Fibroblast of villous mesenchyme (primary cell): ENCODE data around the gene KIF27. TPM values are rescaled to one million over a fixed set of nuclear protein-coding genes. Genes with fewer than 3 reads are reported as not detected.

Experiments used
- DNase-seq: peaks from one replicate; pipeline ENCODE4 v3.0.0-alpha.2; 2010; ENCODE audit warnings: low read depth
- H3K4me3 ChIP-seq: 2 replicates; pipeline ENCODE4 v1.5.1; 2011; ENCODE audit warnings: low read depth, mild to moderate bottlenecking, low read length
- total RNA-seq: library from RNA; depleted of rRNA; stranded (reverse); fragments of >200 nt; gene quantifications from 2 replicates; pipeline ENCODE4 v1.2.3, GENCODE V29; 2012
- TF ChIP-seq, protein P1 (sequence below): IDR thresholded peaks from 2 replicates; pipeline ENCODE4 v1.5.1; 2012; ENCODE audit warnings: low read depth, mild to moderate bottlenecking, low read length; ENCODE audit not compliant: insufficient read depth

The KIF27 gene
- total RNA-seq, 1 donor = 3.9 TPM

DNA sequence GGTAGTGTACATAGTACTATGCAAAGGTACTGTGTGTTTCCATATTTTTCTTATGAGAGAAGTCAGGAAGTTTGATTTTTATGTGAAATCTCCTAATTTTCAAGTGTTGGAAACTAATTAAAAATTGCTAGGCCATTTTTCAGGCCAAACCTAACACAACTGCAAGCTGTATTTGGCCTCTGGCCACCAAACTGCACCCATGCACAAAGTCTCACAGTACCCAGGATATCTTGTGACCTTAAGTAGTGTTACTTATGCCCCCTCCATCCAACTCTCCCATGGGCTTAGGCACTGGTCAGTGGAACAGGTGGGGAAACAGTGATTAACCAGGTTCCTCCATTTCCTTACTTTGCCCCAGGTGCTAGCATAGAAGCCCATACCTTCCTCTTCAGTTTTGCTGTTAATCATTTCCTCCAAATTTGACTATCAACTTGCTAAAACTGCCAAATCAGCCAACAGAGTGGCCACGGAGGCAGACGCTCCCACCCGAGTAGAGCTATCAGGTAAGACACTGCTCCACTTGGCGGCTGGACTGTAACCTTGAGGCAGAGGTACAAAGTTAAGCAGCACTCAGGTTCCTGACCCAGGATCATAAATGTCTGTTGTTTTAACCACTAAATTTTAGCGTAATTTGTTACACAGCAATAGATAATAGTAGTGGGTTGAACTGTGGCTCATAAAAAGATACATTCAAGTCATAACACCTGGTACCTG is 19.5 kb upstream of the KIF27 start:
- TF ChIP-seq, protein P1, sequence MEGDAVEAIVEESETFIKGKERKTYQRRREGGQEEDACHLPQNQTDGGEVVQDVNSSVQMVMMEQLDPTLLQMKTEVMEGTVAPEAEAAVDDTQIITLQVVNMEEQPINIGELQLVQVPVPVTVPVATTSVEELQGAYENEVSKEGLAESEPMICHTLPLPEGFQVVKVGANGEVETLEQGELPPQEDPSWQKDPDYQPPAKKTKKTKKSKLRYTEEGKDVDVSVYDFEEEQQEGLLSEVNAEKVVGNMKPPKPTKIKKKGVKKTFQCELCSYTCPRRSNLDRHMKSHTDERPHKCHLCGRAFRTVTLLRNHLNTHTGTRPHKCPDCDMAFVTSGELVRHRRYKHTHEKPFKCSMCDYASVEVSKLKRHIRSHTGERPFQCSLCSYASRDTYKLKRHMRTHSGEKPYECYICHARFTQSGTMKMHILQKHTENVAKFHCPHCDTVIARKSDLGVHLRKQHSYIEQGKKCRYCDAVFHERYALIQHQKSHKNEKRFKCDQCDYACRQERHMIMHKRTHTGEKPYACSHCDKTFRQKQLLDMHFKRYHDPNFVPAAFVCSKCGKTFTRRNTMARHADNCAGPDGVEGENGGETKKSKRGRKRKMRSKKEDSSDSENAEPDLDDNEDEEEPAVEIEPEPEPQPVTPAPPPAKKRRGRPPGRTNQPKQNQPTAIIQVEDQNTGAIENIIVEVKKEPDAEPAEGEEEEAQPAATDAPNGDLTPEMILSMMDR = no peak

DNA sequence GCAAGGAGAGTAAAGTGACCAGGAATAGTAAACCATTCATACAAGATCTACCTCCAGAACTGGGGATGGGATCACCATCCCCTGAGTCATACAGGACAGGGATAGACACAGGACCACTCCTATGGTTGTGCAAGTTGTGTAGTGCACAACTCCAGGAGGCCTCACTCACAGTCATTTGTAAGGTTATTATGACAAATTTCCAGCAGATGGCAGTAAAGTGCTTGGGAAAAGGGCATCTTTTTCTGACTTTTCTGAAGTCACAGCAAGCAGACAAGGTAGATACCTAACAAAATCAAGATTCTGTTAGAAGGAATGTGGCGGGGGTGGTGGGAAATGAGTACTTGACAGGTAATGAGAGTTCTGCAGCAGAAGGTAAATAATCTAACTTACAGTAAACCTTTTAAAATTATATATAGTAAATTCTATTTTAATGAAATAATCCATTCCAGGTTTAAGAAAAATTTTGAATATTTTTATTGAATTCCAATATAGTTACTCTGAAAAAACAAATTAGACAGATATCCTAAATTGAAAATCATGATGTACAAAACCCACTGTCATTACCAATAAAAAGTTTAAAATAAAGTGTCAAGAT is 16.7 kb upstream of the KIF27 start:
- H3K4me3 ChIP-seq = no peak overlapping the region
- TF ChIP-seq, protein P1 = peak; percentile 61
- DNase-seq = peak; percentile 74

More for the DNA sequence above, 19.5 kb upstream of the KIF27 start:
- no peak for DNase-seq
- no peak overlapping the region for H3K4me3 ChIP-seq

DNA sequence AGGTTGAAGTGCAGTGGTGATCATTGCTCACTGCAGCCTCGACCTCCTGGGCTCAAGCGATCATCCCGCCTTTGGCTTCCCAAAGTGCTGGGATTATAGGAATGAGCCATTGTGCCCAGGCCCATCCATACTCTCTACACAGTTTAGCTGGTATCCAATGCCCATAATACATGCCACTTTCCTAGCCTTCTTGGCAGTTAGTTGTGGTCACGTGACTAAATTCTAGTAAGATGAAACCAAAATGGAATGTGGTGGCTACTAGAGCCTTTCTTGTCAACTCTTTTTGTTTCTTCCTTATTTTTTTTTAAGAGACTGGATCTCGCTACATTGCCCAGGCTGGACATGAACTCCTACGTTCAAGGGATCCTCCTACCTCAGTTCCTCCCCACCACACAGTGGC is 15.3 kb upstream of the KIF27 start:
- no peak for DNase-seq
- TF ChIP-seq, protein P1 = no peak
- H3K4me3 ChIP-seq = no peak overlapping the region

DNA sequence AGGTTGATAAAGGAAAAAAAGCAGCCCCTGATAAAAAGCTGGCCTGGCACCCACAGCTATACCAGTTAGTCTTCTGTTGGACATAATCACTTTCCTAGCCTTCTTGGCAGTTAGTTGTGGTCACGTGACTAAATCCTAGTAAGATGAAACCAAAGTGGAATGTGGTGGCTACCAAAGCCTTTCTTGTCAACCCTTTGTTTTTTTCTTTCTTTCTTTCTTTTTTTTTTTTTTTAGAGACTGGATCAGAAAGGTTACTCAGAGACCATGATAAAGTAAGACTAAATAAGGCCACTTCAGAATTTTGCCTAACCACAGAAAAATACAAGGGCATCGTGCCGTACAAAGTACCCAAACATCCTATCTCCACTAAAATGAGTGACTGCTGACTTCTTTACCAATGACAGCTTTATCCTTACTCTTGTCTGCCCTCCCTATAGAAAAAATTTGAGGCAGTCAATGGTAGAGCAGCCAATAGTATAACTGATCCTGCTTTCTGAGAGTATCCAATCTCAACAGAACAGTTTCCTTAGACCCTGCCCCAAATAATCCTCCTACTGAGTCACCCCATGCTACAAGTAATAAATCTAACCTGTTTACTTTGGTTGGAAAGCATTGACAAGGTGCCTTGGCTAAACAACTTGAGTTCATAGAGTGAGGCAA is 14.2 kb upstream of the KIF27 start:
- TF ChIP-seq, protein P1 = no peak
- H3K4me3 ChIP-seq = no peak overlapping the region
- DNase-seq = peak; percentile 54

DNA sequence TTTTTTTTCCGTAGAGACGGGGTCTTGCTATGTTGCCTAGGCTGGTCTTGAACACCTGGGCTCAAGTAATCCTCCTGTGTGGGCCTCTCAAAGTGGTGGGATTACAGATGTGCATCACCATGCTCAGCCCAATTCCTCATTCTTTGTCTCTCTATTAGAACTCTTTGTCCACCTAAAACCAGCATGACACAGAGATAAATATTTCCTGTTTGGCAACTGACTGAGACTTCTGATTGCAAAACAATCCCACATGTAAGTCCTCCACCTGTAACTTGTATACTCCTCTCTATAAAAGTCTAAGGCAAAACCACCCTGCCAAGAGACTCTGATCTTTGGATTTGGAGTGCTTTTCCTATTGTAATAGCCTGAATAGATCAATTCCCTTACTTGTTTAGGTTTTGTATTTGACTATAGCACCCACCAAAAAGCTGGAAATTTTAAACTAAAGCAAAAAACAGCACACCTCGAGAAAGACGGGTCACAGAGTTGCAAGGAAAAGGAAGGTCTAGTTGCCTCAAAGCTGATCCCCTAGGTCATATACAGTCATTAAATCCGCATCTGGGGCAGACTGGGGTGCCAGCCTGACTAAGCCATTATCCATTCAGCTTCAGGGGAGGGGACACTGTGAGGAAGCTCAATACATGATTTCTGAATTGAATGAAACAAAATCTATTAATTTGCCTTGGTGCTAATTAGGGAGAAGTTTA is 13.5 kb upstream of the KIF27 start:
- no peak overlapping the region for H3K4me3 ChIP-seq
- TF ChIP-seq, protein P1 = no peak
- DNase-seq = peak; percentile 84

DNA sequence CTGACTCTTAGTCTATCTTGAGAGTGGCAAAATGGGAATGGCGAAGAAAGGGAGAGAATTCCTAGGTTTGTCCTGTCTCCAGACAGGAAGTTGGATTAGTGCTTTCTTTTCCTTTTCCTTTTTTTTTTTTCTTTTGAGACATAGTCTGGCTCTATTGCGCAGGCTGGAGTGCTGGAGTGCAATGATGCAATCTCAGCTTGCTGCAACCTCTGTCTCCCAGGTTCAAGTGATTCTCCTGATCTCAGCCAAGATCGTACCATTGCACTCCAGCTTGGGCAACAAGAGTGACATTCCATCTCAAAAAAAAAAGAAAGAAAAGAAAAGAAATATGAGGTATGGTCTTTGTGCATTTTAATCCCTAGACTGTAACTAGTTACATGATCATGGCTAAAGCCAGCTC is 12.6 kb upstream of the KIF27 start:
- no peak overlapping the region for H3K4me3 ChIP-seq
- DNase-seq = peak; percentile 92
- TF ChIP-seq, protein P1 = no peak
